HG02610 (cell line): ENCODE measurements around the gene PACRG.
"Not testable (repeated sequence)": the region's sequence is repeated elsewhere in the genome, so short reads cannot be mapped to it uniquely, and the experiment has no call there.

Experiments
- ATAC-seq: cut with Tn5 transposase; IDR thresholded peaks from one replicate; pipeline ENCODE4 v1.9.1; 2021; ENCODE audit warnings: mild to moderate bottlenecking, moderate library complexity; ENCODE audit not compliant: unreplicated experiment

PACRG gene

GRCh38 chr6:163298079-163298830 lies 570.5 kb downstream of the PACRG start:
- no peak for ATAC-seq

- ATAC-seq, result no peak
Measured at GRCh38 chr6:163300838-163301237, 573.1 kb downstream of the PACRG start.

DNA sequence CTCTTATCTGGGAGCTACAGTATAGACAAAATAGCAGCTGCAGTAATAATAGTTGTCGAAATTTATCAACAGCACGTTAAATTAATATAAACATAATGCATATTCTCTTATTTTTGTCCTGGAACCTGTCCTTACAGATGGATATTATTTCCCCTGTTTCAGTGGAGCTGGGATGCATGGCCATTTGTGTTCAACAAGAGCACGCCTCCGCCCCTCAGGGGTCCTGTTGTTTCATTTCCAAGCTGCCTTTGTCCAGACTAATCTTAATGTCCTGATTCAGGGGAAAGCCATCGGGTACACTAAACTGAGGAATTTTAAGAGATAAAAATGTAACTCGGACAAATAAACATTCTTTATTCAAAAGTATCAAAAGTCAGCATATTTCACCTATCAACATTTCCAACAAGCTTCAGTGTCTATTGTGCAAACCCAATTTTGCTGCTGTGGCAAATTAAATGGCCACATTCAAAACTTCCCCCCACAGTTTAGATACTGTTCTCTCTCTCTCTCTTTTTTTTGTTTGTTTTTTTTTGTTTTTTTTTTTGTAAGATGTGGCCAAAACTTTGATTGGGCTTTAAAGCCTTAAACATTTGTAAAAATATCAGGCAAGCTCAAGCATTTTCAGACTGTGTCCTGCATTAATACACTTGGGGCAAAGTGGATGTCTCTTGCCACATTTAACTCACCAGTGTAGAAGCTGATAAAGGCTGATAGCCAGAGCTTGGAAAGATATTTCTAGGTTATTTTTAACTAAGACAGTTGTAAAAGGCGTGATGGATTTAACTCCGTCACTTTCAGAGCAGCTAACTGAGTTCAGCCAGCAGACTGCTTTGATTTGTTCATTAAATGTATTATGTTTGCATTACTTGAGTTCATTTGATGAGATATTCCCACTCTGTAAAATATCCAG lies 574.2 kb downstream of the PACRG start:
- ATAC-seq, result no peak

GRCh38 chr6:163302747-163303146 lies 575.0 kb downstream of the PACRG start:
- no peak for ATAC-seq

DNA sequence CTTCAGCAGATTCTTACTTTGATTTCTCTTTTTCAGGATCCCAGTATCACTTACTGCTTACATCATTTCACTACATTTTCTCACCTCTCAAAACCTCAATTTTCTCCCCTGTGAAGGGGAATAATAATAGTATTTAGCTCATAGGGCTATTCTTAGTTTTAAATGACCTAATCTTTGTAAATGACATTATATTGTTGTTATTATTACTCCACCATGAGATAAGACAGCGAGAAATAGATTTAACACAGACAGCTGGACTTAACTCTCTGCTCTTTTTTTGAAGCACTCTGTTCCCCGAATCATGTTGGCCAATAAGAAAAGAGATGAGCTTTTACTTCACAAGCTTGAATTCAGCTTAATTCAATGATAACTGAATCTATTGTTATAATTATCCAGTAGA lies 578.2 kb downstream of the PACRG start:
- no peak for ATAC-seq

DNA sequence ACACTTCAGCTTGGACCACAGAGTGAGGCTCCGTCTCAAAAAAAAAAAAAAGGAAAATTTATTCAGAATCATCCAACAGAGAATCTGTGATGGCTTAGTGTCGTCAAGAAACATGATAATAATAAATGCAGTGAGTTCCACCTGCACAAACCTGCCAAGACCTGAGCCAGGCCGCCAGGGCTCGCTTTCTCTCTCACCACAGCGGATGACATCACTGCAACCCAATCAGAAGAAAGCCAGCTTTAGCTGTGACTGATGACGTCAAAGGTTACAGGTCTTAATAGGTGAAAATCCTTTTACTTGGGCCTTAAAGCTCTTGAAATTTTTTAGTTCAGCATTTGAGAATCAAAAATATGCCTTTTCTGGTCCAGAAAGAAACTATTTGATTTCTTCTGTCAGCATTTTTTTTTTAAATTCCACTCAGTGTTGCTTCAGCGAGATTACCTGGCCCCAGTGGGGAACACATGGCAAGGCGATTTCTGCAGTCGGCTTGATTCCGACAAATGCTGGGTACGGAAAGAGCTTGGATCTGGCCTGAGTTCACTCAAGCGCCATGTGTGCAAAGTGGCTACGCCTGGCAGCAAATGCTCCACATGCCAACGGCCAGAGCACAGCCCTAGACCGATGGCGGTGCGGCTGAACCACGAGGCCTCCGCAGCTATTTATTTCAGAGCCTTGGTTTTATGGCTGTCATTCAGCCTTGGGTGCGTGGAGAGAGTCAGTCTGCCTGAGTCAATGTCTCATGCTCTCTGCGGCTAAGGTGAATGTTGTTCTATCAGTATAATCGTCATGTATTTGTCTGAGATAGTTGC lies 581.1 kb downstream of the PACRG start:
- no peak for ATAC-seq

DNA sequence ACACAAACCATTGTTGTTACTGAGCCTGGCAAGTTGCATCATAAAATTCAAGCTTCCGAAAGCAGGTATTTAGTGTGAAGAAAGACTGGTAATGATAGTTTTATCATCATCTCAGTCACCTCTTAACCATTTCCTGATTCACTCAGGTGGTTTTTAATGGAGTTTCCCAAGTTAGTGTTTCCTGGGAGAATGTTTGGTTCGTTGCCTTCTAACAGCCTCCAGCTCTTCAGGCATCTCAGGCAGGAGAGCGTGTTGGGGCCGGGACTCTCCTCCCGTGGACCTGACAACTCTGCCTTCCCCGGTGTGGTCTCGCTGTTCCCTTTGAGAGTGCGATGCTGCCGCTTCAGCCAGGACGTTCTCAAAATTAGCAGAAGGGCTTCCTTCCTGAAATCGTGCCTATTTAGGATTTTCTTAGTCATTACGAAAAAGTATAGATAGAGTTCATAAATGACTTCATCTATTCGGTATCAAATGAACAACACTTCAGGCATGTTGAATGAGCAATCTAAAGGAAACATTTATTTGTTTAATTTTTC lies 581.8 kb downstream of the PACRG start:
- no peak for ATAC-seq

- ATAC-seq, result no peak
Measured at GRCh38 chr6:163310096-163310972, 582.6 kb downstream of the PACRG start.

- ATAC-seq, result no peak
Measured at GRCh38 chr6:163310973-163311383, 583.2 kb downstream of the PACRG start.

DNA sequence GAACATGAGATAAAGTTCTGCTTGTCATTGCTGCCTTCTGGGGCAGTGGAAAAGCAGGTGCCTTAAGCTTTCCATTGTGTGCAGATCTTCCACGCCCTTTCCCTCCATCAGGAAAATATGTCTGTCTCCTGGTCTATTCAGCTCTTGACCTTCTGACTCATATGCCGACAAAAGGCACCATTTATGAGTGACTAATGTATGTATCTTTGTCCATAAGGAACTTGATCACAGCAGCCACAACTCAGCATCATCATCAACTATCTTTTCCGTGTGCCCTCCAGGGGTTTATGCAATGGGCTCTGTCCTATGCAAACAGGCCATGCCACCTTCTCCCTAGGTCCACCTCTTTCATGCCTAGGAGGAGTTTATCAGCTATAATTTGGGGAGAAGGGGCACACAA lies 584.1 kb downstream of the PACRG start:
- no peak for ATAC-seq

DNA sequence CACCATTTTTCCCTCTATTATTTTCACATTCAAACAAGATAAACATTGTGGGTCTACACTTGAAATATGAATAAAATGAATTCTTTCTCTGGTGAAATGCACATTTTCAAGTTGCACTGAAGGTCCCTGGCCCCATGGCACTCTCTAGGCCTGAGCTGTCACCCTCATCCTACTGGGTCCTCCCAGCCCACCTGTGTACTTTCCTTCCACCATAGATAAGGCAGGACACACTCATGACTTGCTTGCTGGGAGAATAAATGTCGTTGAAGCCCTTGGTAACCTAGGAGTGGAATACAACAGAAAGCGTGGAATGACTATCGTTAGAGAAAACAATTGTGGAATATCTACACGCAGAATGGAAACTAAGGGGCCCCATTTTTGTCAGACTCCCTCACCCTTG lies 585.8 kb downstream of the PACRG start:
- ATAC-seq, result no peak

DNA sequence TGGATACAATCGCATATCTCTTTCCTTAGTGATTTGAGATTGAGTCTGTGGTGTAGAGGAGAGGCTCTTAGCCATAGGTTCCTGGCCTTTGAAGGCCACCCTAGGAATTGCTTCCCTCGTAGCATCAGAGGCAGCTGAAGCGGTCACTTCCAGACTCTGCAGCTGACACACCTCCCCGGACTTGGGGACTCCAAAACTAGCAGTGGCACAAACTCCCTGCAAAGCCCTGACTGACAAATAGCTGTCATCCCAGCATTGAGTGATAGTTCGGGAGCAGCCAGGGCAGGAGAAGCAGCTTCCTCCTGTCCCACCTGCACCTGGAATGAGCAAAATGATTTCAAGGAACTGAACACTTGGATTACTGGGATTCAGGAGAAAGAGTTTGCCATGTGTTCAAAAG lies 586.2 kb downstream of the PACRG start:
- no peak for ATAC-seq

GRCh38 chr6:163314791-163315470 lies 587.2 kb downstream of the PACRG start:
- no peak for ATAC-seq

DNA sequence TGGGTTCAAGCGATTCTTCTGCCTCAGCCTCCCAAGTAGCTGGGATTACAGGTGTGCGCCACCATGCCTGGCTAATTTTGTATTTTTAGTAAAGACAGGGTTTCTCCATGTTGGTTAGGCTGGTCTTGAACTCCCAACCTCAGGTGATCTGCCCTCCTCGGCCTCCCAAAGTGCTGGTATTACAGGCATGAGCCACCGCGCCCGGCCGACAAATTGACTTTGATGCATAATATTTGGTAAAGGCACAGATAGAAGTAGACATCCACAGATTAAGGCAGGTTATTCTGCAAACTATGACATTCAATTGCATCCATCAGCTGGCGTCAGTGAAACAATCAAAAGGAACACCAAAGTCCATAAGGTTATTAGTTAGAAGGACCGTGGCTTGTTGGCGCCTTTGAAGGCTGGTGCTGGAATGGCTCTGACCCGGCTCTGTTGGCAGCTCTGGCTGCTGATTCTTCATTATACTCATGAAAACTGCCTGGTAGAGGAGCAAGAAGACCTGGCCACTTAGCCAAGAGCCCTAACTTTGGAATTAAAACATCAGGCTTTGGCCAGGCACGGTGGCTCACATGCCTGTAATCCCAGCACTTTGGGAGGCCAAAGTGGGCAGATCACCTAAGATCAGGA lies 589.2 kb downstream of the PACRG start:
- ATAC-seq, result not testable (repeated sequence)

GRCh38 chr6:163318071-163318786 lies 590.5 kb downstream of the PACRG start:
- no peak for ATAC-seq

DNA sequence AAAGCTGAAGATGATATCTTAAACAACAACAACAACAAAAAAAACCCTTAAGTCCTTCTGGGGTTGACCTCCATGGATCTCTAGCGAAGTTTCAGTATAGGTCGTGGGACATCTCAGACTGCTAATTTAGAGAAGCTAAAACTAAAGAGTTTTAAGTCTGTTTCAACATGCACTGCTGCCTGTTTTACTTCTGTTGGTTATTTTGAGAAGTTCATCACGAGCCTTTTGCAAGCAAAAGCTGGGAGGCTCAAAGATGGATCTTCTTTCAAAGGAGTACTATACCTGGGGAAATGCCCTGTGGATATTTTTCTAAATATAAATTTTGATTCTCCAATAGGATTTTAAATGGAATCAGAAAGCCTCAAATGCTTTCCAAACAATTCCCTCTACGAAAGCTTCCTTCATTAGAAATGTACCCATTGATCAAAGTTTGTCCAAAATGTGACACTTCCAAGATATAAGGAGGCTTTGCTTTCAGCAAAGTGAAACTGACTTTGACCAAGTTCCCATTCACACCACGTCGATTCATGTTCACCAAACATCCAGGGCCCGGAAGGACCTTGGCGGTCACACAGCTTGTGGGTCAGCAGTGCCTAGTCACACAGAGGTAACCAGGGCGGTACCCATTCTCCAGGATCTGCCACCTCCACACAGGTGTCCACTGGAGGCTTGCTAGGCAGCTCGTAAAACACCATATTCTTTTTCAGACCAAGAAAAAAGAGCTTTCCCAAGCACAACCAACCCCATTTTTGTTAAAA lies 592.0 kb downstream of the PACRG start:
- ATAC-seq, result no peak

DNA sequence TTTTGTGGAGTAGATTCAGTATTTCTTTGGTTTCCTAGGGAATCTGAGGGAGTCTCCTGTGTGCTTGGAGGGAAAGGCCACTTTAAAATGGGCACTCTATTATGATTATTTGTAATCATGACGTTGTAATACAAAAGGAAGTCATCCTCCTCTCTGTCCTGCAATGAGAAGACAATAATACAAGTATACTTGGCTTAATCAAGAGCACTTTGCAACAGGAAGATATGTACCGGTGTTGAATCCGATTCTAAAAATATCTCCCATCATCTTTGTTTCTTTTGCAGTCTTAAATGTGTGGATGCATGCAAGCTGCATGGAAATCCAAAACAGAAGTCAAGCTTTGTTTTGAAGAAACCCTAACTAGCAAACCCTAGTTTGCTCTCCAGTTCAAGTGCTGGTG lies 592.6 kb downstream of the PACRG start:
- ATAC-seq, result no peak

- no peak for ATAC-seq
Measured at GRCh38 chr6:163320804-163321203, 593.0 kb downstream of the PACRG start.
